GM15510 (cell line): ENCODE results near the gene SMAGP.

Source experiments
- POLR2A ChIP-seq: IDR thresholded peaks from 3 replicates; pipeline ENCODE4 v1.6.1; 2011; ENCODE audit warnings: borderline replicate concordance; ENCODE audit not compliant: insufficient read length; ENCODE audit errors: extremely low read depth

SMAGP gene, protein sequence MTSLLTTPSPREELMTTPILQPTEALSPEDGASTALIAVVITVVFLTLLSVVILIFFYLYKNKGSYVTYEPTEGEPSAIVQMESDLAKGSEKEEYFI

DNA sequence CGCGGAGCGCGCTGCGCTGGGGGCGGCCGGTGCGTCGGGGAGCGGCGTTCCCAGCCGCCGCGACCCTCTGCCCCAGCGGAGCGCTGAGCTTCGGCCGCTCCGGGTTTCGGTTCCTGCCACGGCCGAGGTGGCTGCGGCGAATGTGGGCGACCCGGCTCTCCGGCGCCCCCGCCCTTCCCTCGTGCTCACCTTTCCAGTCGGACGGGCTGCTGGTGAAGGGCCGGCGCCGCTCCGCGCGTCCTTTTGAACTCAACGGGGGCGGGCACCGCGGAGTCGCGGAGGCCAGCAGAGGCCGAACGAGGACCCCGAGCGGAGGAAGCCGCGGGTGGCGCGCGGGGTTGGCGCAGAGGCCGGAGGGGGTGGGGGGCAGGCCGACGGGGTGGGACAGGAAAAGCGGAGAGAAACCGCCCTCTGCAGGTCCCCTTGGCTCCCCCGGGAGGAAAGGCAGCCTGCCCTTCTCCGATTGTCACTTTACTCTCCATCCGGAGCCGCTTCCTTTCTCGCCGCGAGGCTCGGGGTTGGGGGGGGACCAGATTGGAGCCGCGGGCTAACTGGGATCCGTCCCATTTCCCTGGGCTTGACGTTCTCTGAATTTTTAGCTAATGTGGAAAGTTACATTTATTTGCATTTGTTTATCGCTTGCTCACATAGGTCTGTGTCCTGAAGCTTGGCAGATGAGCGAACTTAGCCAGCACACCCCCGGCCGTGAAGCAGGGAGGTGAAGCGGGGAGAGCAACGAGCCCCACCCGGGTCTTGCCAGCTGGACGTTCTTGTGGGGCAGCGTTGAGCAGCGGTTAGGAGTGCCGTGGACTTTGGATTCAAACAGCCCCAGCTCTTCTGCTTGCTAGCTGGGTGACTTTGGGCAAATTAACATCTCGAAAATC, at the start of gene SMAGP:
SMAGP (minus strand) TSS at position 349 of the 884 bp plus-strand sequence. CDS start 1,137 bp downstream, outside the sequence.
- no peak for TF ChIP-seq POLR2A

DNA sequence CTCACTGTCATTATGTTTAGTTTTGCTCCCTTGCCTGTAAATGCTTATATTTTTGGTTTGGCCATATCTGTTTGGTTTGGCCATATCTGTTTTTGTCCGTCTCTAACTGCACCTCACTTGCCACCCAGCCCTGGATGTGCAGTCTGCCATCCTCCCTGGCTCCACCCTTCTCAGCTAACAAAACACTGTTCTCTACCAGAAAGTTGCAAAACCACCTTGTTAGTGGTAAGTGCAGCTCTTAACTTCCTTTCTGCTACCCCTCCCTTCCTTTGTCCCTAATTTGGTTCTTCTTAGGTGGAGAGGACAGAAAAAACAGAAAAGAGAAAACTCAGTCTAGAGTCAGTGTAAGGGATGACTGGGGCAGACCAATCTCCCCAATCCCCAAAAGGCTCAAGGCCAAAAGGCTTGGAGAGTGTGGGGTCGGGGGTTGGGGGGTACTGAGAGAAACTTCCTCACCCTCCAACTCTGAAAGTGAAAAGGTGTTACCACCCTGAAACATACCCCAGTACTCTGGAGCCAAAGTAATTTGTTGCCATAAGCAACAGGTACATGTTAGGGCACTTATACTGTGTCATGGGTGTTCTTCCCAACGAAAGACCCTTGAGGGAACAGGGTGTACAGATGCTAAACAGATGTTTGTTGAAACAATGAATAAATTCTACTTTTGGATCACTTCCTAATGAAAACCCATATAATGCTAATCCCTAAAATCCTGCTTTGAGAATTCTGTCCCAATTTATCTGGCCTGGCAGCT, 48.8 kb upstream of the SMAGP start:
- TF ChIP-seq POLR2A, result no peak

DNA sequence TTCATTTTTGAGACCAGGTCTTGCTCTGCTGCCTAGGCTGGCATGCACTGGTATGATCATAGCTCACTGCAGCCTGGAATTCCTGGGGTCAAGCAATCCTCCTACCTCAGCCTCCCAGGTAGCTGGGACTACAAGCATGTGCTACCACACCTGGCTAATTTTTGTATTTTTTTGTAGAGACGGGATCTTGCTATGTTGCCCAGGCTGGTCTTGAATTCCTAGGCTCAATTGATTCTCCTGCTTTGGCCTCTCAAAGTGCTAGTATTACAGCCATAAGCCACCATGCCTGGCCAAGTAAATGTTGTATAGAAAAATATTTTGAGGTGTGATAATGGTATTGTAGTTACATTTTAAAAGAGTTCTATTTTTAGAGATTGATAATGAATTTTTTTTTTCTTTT, 41.2 kb upstream of the SMAGP start:
- no peak for TF ChIP-seq POLR2A

DNA sequence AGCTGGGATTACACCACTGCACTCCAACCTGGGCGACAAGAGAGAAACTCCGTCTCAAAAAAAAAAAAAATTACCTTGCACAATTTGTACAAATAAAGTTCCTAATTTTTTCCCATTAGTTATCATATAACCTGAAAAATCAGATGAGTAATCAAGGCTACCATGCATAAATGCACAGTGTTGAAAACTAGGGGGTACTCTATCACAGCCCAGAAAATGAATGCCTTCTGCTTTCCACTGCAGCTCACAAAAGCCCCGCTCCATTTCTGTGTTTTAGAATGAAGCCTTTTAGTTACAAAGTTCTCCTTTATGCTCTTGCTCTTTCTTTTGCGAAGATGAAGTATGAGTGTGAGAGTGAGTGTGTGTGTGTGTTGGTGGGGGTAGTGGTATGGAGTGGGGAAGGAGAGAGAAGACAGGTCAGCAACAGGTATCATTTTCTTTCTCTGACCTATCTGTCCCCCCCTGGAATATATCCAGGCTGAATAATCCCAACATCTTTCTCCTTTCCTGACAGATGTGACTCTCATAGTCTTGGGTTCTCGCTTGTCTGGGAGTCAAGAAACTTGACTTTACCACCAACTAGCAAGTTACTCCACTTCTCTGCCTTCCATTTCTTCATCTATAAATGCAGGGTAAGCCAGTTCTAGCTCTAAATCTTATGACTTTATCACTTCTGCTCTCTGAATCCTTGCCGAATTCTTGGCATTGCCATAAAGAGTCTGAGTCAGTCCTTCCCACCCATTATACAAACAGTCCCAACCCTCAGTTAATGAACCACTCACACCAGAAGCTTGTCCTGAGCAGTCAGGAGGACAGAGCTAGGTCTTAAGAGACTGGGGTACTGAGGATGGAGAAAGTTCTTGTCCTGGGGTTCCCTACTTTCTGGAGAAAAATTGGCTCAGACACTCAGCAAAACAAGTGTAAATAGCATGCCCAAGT, 37.7 kb upstream of the SMAGP start:
- no peak for TF ChIP-seq POLR2A

DNA sequence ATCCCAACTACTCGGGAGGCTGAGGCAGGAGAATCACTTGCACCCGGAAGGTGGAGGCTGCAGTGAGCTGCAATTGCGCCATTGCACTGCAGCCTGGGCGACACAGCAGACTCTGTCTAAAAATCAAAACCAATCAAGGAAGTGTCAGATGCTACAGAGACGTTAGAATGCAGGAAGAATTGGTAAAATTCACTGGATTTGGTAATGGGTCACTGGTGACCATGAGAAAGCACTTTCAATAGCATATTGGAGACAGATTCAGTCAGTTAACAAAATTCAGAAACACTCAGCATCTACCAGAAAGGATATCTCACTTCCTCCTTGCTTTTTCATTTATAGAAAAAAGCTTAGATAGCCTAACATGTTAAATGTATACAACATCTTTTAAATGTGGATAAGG, 36.3 kb upstream of the SMAGP start:
- no peak for TF ChIP-seq POLR2A

DNA sequence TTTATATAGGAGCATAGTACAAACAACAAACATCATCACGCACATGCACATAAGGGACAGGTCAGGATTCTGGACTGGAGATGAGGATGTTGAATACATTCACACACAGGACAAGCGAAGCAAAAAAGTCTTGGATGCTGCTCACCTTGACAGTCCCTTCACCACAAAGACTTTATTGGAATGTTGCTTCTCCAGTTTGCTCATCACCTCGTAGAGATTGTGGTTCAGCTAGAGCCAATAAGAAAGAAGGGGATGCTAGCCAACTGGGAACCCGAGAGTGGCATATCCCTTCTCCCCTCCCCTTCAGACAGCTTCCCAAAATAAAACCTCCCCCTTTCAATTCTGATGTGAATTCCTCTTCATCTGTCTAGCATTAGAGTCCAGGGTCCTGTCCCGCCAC, 25.4 kb upstream of the SMAGP start:
- no peak for TF ChIP-seq POLR2A

DNA sequence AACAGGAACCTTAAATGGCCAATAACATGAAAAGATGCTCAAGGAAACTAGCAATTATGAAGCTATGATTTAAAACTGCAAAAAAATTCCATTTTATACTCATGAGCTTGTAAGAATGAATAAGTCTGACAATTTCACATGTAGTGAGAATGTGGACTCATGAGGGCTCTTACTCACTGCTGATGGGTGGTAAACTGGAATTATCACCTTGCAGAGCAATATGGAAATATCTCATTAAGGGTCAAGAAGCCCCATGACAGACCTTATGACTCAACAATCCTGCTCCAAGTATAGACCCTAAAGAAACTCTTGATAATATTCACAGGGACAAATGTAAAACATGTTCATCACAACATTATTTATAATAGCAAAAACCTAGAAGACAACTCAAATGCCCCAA, 23.5 kb upstream of the SMAGP start:
- no peak for TF ChIP-seq POLR2A

DNA sequence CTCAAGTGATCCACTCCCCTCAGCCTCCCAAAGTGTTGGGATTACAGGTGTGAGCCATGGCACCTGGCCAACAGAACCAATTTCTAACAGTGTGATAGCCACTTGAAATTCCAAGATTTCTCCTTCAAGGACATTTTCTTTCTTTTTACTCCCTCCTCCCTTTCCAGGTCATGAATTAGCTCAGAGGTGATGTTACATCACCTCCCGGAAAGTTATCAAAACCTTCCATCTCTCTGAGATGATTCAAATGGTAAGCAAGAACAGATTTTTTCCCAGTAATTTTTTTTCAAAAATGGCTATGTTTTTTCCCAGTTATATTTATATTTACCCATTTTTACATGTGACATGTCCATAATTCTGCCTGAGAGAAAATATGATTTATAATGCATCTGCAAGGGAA, 15.6 kb upstream of the SMAGP start:
- TF ChIP-seq POLR2A, result no peak

DNA sequence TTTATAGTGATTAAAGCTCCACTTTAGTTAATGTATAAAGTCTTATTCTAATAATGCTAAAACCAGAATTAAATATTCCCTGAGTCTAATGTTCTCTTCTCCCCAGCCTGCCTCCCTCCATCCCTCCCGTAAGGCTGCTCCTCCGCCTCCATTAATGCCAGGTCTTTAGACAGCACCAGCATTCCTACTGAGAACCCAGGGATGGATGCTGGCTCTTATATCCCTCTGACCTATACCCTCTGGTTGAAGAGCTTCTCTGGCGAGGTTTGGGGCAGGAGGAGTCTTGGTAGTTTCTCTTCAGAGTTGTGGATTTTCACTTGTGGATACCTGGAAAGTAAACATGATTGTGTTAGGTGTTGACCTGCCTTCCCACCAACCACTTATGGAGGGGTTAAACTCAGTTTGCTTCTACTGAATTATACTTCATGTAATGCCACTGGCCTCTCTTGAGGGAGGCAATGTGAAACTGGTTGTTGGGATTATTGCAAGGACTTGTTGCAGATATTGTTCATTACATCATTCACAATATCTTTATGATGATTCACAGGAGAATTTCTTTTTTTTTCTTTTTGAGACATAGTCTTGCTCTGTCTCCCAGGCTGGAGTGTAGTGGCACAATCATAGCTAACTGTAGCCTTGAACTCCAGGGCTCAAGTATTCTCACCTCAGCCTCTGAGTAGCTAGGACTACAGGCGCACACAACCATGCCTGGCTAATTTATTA, 11.1 kb upstream of the SMAGP start:
- no peak for TF ChIP-seq POLR2A

DNA sequence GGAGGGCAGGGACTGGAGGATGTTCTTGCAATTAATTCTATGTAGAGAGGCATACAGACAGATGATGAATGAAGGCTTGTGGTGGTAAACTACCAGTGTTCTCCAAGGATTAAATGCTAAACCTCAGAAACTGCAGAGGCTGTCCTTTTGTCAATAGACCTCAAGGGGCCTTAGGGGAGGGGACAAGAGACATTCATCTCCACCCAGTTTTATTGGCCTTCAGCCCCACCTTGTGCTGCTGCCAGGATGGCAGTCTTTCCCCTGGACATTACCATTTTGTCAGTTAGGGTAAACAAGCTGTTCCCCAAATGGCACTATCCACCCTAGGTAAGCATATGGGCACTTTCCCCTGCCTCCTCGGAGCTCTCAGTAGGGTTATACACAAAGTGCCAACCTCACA, 4.9 kb upstream of the SMAGP start:
- no peak for TF ChIP-seq POLR2A

DNA sequence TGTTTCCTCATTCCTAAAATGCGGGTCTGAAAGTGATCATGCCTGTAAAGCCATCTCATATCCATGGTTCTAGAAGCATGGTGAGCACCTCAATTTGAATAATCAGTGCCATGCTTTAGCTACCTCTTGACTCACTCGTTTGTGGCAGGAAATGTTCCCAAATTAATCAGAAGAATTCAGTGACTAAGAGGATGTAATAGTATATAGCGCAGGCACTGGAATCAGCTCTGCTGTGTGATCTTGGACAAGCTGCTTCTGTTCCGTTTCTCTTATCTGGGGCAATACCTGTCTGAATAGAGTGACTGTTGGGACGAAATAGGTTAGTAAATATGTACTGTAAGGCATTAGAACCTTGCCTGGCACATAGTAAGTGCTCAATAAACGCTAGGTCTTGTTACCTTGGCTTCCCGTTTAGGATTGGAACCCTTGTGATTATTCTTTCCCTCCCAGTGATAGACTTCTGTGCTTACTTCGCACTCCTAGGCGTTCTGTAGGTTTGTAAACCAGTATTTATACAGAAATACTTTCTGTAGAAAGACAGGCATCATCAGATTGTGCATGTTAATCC, 820 bp upstream of the SMAGP start:
- TF ChIP-seq POLR2A, result no peak

DNA sequence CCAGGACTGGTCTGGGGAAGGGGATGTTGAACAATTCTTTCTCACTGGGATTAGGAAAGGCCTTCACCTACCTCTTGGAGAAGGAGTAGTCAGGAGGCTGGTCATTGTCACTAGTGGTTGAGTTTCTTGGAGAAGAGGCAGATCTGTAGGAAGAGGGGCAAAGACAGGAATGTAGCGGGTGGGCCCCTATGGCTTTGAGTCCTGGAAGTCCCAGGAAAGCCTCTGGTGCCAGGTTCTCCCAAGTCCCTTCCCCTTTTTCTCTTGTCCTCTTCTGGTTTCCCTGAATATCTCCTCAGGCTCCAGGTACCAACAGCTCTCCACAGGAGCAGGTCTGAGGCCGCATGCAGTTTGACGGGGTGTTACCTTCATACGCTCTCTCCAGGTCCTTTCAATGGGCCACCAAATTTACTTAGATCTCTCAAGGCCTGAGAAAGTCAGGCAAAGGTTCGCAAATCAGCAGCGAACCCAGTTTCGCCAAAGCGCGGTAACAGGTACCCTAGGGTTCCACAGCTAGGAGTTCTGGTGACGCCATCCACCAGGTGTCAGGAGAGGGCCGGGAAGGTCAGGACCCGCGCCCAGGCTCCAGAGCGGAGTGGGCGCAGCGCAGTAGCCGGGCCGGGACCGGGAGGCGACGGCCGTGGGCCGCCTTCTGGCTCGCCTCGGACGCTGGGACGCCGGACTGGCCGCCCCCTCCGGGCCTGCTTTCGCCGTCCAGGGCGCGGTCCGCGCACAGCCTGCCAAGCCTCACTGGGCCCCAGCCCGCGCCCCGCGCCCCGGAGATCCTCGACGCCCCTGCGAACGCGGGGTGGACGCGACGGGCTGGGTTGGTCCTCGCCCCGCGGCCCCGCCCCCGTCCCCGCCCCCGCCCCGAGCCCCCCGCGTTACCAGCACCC, 795 bp downstream of the SMAGP start:
- no peak for TF ChIP-seq POLR2A

DNA sequence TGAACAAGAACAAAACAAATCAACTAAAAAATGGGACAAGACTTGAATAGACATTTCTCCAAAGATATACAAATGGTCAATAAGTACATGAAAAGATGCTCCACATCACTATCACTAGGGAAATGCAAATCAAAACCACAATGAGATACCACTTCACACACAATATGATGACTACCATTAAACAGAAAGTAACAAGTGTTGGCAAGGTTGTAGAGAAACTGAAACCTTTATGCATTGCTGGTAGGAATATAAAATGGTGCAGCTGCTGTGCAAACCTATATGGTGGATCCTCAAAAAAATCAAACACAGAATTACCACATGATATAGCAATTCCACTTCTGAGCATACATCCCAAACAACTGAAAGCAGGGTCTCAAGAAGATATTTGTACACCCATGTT, 5.2 kb downstream of the SMAGP start:
- TF ChIP-seq POLR2A, result no peak
